HEK293T (cell line): Measurements from ENCODE around the gene LIMCH1.

Source experiments
- CTBP1 ChIP-seq: fragments of 450-650 bp; IDR thresholded peaks from 2 replicates; pipeline ENCODE4 v1.6.1; 2016; ENCODE audit warnings: borderline replicate concordance
- ELF4 ChIP-seq: fragments of 450-650 bp; IDR thresholded peaks from 2 replicates; pipeline ENCODE4 v1.6.1; 2017; ENCODE audit warnings: antibody characterized with exemption
- FOXK2 ChIP-seq: fragments of 450-650 bp; IDR thresholded peaks from 2 replicates; pipeline ENCODE4 v1.6.1; 2016; ENCODE audit warnings: mild to moderate bottlenecking
- FOXM1 ChIP-seq: fragments of 450-650 bp; IDR thresholded peaks from 2 replicates; pipeline ENCODE4 v1.6.1; 2017; ENCODE audit warnings: mild to moderate bottlenecking, borderline replicate concordance
- L3MBTL2 ChIP-seq: fragments of 450-650 bp; conservative IDR thresholded peaks from 2 replicates; pipeline ENCODE4 v1.6.1; 2016; ENCODE audit warnings: mild to moderate bottlenecking
- SP1 ChIP-seq: fragments of 450-650 bp; IDR thresholded peaks from 2 replicates; pipeline ENCODE4 v1.6.1; 2017
- SUZ12 ChIP-seq: fragments of 450-650 bp; IDR thresholded peaks from 2 replicates; pipeline ENCODE4 v1.6.1; 2016; ENCODE audit warnings: mild to moderate bottlenecking
- TARDBP ChIP-seq: fragments of 450-650 bp; IDR thresholded peaks from 2 replicates; pipeline ENCODE4 v1.6.1; 2016
- ZNF384 ChIP-seq: fragments of 450-650 bp; IDR thresholded peaks from 2 replicates; pipeline ENCODE4 v1.6.1; 2016
- TF ChIP-seq, protein P1 (sequence below): fragments of 450-650 bp; IDR thresholded peaks from 2 replicates; pipeline ENCODE4 v1.6.1; 2016

DNA sequence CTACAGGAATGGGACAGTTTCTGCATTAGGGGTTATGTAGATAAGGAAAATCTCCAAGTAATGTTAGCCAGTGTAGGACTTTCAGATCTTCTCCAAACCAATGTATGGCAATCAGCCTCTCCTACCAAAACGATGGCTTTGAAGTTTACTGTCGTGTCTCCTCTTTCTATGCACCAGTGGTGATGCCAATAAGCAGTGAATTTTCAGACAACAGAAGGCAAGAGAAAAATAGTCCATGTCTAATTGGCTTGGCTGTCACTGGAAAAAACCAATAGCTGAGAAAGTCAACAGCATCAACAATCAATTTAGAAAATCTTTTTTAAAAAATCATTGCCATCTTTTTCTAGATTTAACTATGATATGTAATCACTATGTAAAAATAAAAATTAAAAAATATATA lies 35.0 kb downstream of the LIMCH1 start:
- TF ChIP-seq ZNF384 (no peak), SP1 (no peak), FOXM1 (no peak), SUZ12 (no peak), ELF4 (no peak), TARDBP (no peak), CTBP1 (no peak), L3MBTL2 (no peak), FOXK2 (no peak)
- TF ChIP-seq, protein P1, sequence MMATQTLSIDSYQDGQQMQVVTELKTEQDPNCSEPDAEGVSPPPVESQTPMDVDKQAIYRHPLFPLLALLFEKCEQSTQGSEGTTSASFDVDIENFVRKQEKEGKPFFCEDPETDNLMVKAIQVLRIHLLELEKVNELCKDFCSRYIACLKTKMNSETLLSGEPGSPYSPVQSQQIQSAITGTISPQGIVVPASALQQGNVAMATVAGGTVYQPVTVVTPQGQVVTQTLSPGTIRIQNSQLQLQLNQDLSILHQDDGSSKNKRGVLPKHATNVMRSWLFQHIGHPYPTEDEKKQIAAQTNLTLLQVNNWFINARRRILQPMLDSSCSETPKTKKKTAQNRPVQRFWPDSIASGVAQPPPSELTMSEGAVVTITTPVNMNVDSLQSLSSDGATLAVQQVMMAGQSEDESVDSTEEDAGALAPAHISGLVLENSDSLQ, result no peak
